Measurements from ENCODE around the gene RNU1-2. TPM values are rescaled to one million over a fixed set of nuclear protein-coding genes. Genes with fewer than 3 reads are reported as not detected.
"Not testable (repeated sequence)": the region's sequence is repeated elsewhere in the genome, so short reads cannot be mapped to it uniquely, and the experiment has no call there.

Gene RNU1-2
- 17,380 TPM for total RNA-seq
- not detected for polyA plus RNA-seq
- long read RNA-seq, donor 1, result 0 reads
- long read RNA-seq, donor 2, result 0 reads
- long read RNA-seq, donor 3, partial matches to known transcripts, result 0 of 2 reads
- long read RNA-seq, donor 3, other reads (novel, unspliced or antisense), result 0 of 2 reads
- long read RNA-seq, donor 4, result 0 reads
- long read RNA-seq, donor 5, partial matches to known transcripts, result 0 of 2 reads
- long read RNA-seq, donor 5, other reads (novel, unspliced or antisense), result 0 of 2 reads
- long read RNA-seq, donor 6, result 0 reads
- long read RNA-seq, donor 7, partial matches to known transcripts, result 0 of 2 reads
- long read RNA-seq, donor 7, other reads (novel, unspliced or antisense), result 0 of 2 reads
- long read RNA-seq, donor 8, result 0 reads
- long read RNA-seq, donor 9, partial matches to known transcripts, result 0 of 2 reads
- long read RNA-seq, donor 9, other reads (novel, unspliced or antisense), result 0 of 2 reads
- long read RNA-seq, donor 10, result 0 reads

DNA sequence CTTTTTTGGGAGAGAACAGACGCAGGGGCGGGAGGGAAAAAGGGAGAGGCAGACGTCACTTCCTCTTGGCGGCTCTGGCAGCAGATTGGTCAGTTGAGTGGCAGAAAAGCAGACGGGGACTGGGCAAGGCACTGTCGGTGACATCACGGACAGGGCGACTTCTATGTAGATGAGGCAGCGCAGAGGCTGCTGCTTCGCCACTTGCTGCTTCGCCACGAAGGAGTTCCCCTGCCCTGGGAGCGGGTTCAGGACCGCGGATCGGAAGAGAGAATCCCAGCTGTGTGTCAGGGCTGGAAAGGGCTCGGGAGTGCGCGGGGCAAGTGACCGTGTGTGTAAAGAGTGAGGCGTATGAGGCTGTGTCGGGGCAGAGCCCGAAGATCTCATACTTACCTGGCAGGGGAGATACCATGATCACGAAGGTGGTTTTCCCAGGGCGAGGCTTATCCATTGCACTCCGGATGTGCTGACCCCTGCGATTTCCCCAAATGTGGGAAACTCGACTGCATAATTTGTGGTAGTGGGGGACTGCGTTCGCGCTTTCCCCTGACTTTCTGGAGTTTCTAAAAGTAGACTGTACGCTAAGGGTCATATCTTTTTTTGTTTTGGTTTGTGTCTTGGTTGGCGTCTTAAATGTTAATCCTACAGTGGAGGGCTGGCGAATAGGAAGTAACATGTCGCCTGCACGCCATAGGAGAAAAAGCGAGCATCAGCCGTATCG is at the start of gene RNU1-2:
TSS of gene RNU1-2 (plus strand) at position 383 of the 718 bp plus-strand sequence.
- Histone ChIP-seq H3K4me3 (ENCODE audit: low read length in 2 of 2) (peak within 1 kb of the TSS; percentile 36 to 38), H3K27ac (ENCODE audit: low read depth in 1 of 2, low read length in 1 of 2) (peak within 1 kb of the TSS; percentile 89 to 92), H3K4me1 (ENCODE audit: control insufficient read depth in 2 of 2, insufficient read depth in 2 of 2, low read length in 2 of 2) (peaks cover 0 to 14% of the 10 kb centered on the region in 2 donors), H3K27me3 (ENCODE audit: control insufficient read depth in 2 of 2, insufficient read depth in 1 of 2, low read length in 1 of 2) (peaks cover 0 to 23% of the 10 kb centered on the region in 2 donors)
- not testable (repeated sequence) for H3K9me3 ChIP-seq (ENCODE audit: control insufficient read depth in 2 of 2, insufficient read depth in 1 of 2, low read length in 1 of 2); H3K36me3 ChIP-seq (ENCODE audit: control insufficient read depth in 2 of 2, insufficient read depth in 2 of 2, low read length in 1 of 2)
- 0% methylated on average over 31 of the region's 39 CpGs for WGBS
- DNase-seq (ENCODE audit: low read depth in 6 of 9, low spot score in 9 of 9), result peak in 8 of 9 donors; percentile 73 to 93 (median 86)

DNA sequence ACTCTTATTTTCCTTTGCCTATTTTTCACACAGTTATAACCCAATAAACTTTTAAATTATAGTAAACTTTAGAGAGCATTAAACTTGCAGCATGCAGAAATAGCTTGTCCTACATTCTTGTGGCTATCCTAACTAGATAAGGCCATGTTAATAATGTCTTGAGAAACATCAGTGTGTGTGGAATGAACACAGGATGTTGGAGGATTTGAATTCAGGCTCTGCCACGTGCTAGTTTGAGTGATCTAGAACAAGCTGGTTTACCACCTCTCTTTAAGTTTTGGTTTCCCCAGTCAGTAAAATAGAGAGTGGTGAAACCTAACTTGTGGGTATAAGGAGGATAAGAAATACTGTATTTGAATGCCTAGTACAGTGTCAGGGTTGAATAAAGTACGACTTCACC is 39.6 kb upstream of the RNU1-2 start:
- not testable (repeated sequence) for H3K4me1 ChIP-seq (ENCODE audit: control insufficient read depth in 2 of 2, insufficient read depth in 2 of 2, low read length in 2 of 2); H3K9me3 ChIP-seq (ENCODE audit: control insufficient read depth in 2 of 2, insufficient read depth in 1 of 2, low read length in 1 of 2); H3K36me3 ChIP-seq (ENCODE audit: control insufficient read depth in 2 of 2, insufficient read depth in 2 of 2, low read length in 1 of 2); DNase-seq (ENCODE audit: low read depth in 6 of 9, low spot score in 9 of 9); H3K27me3 ChIP-seq (ENCODE audit: control insufficient read depth in 2 of 2, insufficient read depth in 1 of 2, low read length in 1 of 2); H3K4me3 ChIP-seq (ENCODE audit: low read length in 2 of 2); H3K27ac ChIP-seq (ENCODE audit: low read depth in 1 of 2, low read length in 1 of 2)
- 89% methylated on average over 2 of the region's 2 CpGs for WGBS

DNA sequence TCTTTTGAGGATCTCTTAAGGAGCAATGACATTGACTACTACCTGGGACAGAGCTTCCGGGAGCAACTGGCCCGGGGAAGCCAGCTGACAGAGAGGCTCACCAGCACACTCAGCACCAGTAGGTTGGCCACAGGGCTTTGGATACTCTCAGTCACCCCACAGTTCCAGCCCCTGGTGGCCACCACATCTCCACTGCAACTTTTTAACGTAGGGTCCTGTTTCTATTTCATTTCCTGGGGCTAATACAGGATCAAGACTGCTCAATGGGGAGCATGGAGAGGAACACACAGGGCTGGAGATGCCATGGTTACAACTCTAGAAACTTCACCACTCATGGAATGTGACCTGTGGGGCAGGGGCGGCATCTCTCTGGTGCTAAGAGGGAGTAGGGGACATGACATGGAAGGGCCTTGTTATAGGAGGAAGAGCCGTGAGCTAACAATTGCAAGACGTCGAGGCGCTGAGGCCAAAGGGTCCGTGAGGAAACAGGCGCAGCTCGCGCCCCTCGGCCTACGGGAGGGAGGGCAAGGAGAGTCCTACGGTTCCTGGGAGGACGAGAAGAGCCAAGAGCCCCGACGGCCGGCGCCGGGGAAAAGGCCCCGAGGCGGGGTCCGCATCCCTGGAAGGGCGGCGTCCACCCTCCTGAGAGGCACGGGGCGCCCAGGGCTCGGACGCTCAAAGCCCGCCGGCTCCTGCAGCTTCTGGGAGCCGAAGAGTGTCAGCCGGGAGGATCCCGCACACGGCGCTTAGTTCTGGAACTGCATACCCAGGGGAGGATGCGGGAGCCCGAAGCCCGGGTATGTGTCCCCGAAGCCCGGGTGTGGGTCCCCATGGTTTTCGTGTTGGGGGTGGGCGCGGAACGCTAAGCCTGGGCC is 36.4 kb upstream of the RNU1-2 start:
- H3K27me3 ChIP-seq (ENCODE audit: control insufficient read depth in 2 of 2, insufficient read depth in 1 of 2, low read length in 1 of 2); DNase-seq (ENCODE audit: low read depth in 6 of 9, low spot score in 9 of 9); H3K36me3 ChIP-seq (ENCODE audit: control insufficient read depth in 2 of 2, insufficient read depth in 2 of 2, low read length in 1 of 2); H3K9me3 ChIP-seq (ENCODE audit: control insufficient read depth in 2 of 2, insufficient read depth in 1 of 2, low read length in 1 of 2); H3K4me1 ChIP-seq (ENCODE audit: control insufficient read depth in 2 of 2, insufficient read depth in 2 of 2, low read length in 2 of 2); H3K27ac ChIP-seq (ENCODE audit: low read depth in 1 of 2, low read length in 1 of 2); H3K4me3 ChIP-seq (ENCODE audit: low read length in 2 of 2): not testable (repeated sequence)
- 59% methylated on average over 29 of the region's 46 CpGs for WGBS

DNA sequence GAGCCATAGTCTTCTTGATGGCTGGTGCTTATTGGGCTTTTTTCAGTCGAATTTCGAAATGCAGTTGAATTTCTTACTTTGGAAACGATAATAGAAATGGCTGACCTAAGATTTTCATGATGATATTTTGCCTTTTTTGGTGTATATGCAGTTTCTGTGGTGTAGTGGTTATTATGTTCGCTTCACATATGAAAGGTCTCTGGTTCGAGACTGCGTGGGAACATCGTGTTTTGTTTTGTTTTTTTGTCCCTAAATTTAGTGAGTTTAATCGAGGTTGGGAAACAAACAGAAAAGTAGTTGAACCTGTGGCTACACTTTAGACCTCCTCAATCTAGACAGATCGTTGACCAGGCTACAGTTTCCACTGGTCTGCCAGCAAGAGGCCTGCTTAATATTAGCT is 35.7 kb upstream of the RNU1-2 start:
- not testable (repeated sequence) for H3K27ac ChIP-seq (ENCODE audit: low read depth in 1 of 2, low read length in 1 of 2); H3K9me3 ChIP-seq (ENCODE audit: control insufficient read depth in 2 of 2, insufficient read depth in 1 of 2, low read length in 1 of 2); H3K4me3 ChIP-seq (ENCODE audit: low read length in 2 of 2); H3K4me1 ChIP-seq (ENCODE audit: control insufficient read depth in 2 of 2, insufficient read depth in 2 of 2, low read length in 2 of 2); DNase-seq (ENCODE audit: low read depth in 6 of 9, low spot score in 9 of 9); H3K27me3 ChIP-seq (ENCODE audit: control insufficient read depth in 2 of 2, insufficient read depth in 1 of 2, low read length in 1 of 2); H3K36me3 ChIP-seq (ENCODE audit: control insufficient read depth in 2 of 2, insufficient read depth in 2 of 2, low read length in 1 of 2)
- WGBS, result 83% methylated on average over 7 of the region's 9 CpGs

DNA sequence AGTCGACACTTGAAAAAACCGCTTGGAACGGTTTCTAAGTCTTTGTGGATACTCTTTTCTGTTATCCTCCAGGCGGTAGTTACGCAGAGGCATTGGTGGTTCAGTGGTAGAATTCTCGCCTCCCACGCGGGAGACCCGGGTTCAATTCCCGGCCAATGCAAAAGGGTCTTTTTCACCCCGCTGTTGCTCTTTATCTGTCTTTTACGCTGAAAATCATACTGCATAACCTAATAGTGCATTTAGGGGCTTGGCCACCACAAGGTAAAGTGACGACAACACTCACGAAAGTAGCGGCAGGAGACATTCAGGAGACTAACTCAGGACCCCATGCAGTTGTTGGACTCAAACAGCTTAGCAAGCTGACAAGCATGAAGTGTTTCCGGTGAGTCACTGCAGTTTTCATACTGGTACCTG is 33.9 kb upstream of the RNU1-2 start:
- not testable (repeated sequence) for H3K4me1 ChIP-seq (ENCODE audit: control insufficient read depth in 2 of 2, insufficient read depth in 2 of 2, low read length in 2 of 2); H3K27me3 ChIP-seq (ENCODE audit: control insufficient read depth in 2 of 2, insufficient read depth in 1 of 2, low read length in 1 of 2); H3K4me3 ChIP-seq (ENCODE audit: low read length in 2 of 2); H3K27ac ChIP-seq (ENCODE audit: low read depth in 1 of 2, low read length in 1 of 2); H3K36me3 ChIP-seq (ENCODE audit: control insufficient read depth in 2 of 2, insufficient read depth in 2 of 2, low read length in 1 of 2); DNase-seq (ENCODE audit: low read depth in 6 of 9, low spot score in 9 of 9); H3K9me3 ChIP-seq (ENCODE audit: control insufficient read depth in 2 of 2, insufficient read depth in 1 of 2, low read length in 1 of 2)
- WGBS, result 75% methylated on average over 10 of the region's 16 CpGs

DNA sequence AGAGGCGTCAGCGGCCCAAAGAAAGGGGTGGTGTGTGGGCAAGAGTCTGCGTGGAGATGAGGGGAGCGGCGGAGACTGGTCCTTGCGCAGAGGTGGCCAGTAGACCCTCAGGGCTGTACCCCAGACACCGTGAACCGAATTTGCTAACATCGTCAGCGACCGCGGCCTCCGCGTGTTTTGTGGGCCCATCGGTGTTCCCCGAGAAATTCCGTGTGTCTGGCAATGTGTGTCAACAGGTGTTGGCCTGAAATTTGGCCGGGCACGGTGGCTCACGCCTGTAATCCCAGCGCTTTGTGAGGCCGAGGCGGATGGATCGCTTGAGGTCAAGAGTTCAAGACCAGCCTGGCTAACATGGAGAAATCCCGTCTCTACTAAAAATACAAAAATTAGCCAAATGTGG is 33.4 kb upstream of the RNU1-2 start:
- H3K27ac ChIP-seq (ENCODE audit: low read depth in 1 of 2, low read length in 1 of 2); H3K4me1 ChIP-seq (ENCODE audit: control insufficient read depth in 2 of 2, insufficient read depth in 2 of 2, low read length in 2 of 2); DNase-seq (ENCODE audit: low read depth in 6 of 9, low spot score in 9 of 9); H3K4me3 ChIP-seq (ENCODE audit: low read length in 2 of 2); H3K36me3 ChIP-seq (ENCODE audit: control insufficient read depth in 2 of 2, insufficient read depth in 2 of 2, low read length in 1 of 2); H3K27me3 ChIP-seq (ENCODE audit: control insufficient read depth in 2 of 2, insufficient read depth in 1 of 2, low read length in 1 of 2); H3K9me3 ChIP-seq (ENCODE audit: control insufficient read depth in 2 of 2, insufficient read depth in 1 of 2, low read length in 1 of 2): not testable (repeated sequence)
- WGBS, result 97% methylated on average over 25 of the region's 25 CpGs

DNA sequence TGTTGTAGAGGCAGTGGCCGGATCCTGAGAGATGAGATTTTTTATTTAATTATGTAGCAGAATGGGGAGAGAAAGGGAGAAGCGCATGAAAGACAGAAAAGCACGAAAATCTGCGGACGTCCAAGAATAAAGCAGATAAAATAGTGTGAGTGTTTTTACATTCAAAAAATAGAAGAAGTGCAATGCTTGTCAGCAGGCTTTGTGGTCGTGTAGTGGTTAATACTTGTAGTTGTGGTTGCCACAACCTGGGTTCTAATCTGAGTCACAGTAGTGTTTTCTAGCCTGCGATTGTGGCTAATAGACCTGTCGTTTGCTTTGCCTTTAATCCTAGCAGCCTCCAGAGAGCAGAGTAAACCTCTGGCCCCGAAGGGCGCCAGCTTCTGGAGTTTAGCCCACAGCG is 32.8 kb upstream of the RNU1-2 start:
- H3K27ac ChIP-seq (ENCODE audit: low read depth in 1 of 2, low read length in 1 of 2); H3K4me3 ChIP-seq (ENCODE audit: low read length in 2 of 2); H3K27me3 ChIP-seq (ENCODE audit: control insufficient read depth in 2 of 2, insufficient read depth in 1 of 2, low read length in 1 of 2); H3K9me3 ChIP-seq (ENCODE audit: control insufficient read depth in 2 of 2, insufficient read depth in 1 of 2, low read length in 1 of 2); DNase-seq (ENCODE audit: low read depth in 6 of 9, low spot score in 9 of 9); H3K4me1 ChIP-seq (ENCODE audit: control insufficient read depth in 2 of 2, insufficient read depth in 2 of 2, low read length in 2 of 2); H3K36me3 ChIP-seq (ENCODE audit: control insufficient read depth in 2 of 2, insufficient read depth in 2 of 2, low read length in 1 of 2): not testable (repeated sequence)
- WGBS, result 71% methylated on average over 5 of the region's 11 CpGs

DNA sequence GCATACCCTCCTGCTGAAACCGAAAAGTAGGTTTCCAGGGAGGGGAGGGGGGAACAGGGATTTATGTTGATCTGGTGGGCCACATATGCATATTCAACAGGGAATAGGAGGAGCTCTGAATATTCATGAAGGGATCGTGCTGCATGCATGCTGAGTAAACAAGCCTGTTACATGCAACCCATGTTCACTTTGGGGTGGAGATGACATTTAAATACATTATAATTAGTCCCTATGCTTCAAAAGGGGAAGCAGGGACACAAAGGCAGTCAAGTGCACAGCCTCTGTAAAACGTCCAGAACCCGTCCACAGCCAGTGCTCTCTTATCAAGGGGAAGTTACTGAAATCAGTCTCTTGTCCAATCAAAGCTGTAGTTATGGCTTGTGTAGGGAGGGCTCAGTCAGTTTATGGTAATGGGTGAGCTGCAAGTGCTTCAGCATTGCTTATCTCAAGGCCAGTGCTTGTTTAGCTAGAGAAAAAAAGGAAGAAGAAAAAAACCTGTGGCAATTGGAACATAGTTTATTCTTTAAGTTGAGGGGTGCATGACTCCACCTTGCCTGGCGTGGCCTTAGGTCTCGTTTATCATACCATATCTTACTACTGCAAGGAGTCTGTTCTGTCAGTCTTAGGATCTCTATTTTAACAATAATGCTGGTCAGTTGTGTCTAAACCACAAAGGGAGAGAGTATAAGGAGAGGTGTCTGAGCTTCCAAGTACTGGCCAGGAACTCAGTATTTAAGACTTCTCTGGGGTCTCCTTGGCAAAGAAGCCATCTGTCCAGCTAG is 28.7 kb upstream of the RNU1-2 start:
- 34% methylated on average over 4 of the region's 6 CpGs for WGBS
- not testable (repeated sequence) for H3K27ac ChIP-seq (ENCODE audit: low read depth in 1 of 2, low read length in 1 of 2); H3K9me3 ChIP-seq (ENCODE audit: control insufficient read depth in 2 of 2, insufficient read depth in 1 of 2, low read length in 1 of 2); H3K36me3 ChIP-seq (ENCODE audit: control insufficient read depth in 2 of 2, insufficient read depth in 2 of 2, low read length in 1 of 2); H3K4me1 ChIP-seq (ENCODE audit: control insufficient read depth in 2 of 2, insufficient read depth in 2 of 2, low read length in 2 of 2); DNase-seq (ENCODE audit: low read depth in 6 of 9, low spot score in 9 of 9); H3K4me3 ChIP-seq (ENCODE audit: low read length in 2 of 2)
- peaks cover 0 to 22% of the 10 kb centered on the region in 2 donors for H3K27me3 ChIP-seq (ENCODE audit: control insufficient read depth in 2 of 2, insufficient read depth in 1 of 2, low read length in 1 of 2)
